ENCODE results near the gene CALR3. TPM values are rescaled to one million over a fixed set of nuclear protein-coding genes. Genes with fewer than 3 reads are reported as not detected.

CALR3 gene
- total RNA-seq: not detected

GRCh38 chr19:16495982-16496612, at the start of gene CALR3, which contains the start of gene C19orf44:
Gene CALR3, minus strand, starts transcription at chr19:16496167. Its CDS starts 38 bp downstream, at chr19:16496129.
Gene C19orf44, plus strand, starts transcription at chr19:16496394. Its CDS starts 4,399 bp downstream, at chr19:16500793.

GRCh38 chr19:16542045-16542909, 46.3 kb upstream of the CALR3 start, which contains the start of gene CHERP:
Gene CHERP, minus strand, starts transcription at chr19:16542437. Its CDS starts 59 bp downstream, at chr19:16542378.

Other genes with a start within 250 kb of the CALR3 start
- gene KLF2, start 171.3 kb downstream of the CALR3 start, total RNA-seq: 100 to 1,000 TPM; 386 to 395 TPM
- gene EPS15L1, start 24.2 kb downstream of the CALR3 start, total RNA-seq: 10 to 100 TPM; 36.4 to 37.4 TPM
- gene C19orf44, start 227 bp upstream of the CALR3 start, total RNA-seq: 1 to 10 TPM; 2.8 to 3.2 TPM
- 10 to 100 TPM; 53.9 to 56.2 TPM for gene CHERP, start 46.3 kb upstream of the CALR3 start, total RNA-seq
- gene SLC35E1, start 76.2 kb upstream of the CALR3 start, total RNA-seq: 10 to 100 TPM; 55.5 to 57.3 TPM
- gene MED26, start 132.0 kb upstream of the CALR3 start, total RNA-seq: 10 to 100 TPM; 14.0 to 14.1 TPM
- 10 to 100 TPM; 61.4 to 61.9 TPM for gene SMIM7, start 164.0 kb upstream of the CALR3 start, total RNA-seq
- gene TMEM38A, start 165.0 kb upstream of the CALR3 start, total RNA-seq: 1 to 10 TPM; 1.3 to 2.0 TPM
- gene NWD1, start 223.7 kb upstream of the CALR3 start, total RNA-seq: not detected

Measured in activated naive CD4-positive, alpha-beta T cell treated with anti-CD3 and anti-CD28 coated beads, Interleukin-2, amount 10 ng/mL, durations not matched to agents 5 hours and 36 hours (primary cell).